Measurements from ENCODE around the gene CCRL2. TPM values are rescaled to one million over a fixed set of nuclear protein-coding genes. Genes with fewer than 3 reads are reported as not detected.
"Not testable (repeated sequence)": the region's sequence is repeated elsewhere in the genome, so short reads cannot be mapped to it uniquely, and the experiment has no call there.

CCRL2 gene
- total and polyA plus RNA-seq, 2 donors (not counting 1 experiment from before 2014, with no cell fraction given): 0.33 to 3.7 TPM

DNA sequence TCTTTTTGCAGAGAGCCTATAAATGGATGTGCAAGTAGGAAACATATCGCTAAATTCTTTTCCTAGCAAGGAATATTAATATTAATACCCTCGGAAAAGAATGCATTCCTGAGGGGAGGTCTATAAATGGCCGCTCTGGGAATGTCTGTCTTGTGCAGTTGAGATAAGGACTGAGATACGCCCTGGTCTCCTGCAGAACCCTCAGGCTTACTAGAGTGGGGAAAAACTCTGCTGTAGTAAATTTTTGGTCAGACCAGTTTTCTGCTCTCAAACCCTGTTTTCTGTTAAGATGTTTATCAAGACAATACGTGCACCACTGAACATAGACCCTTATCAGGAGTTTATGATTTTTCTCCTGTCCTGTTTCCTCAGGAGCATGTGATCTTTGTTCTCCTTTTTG, 24.8 kb downstream of the CCRL2 start:
- not testable (repeated sequence) for H3K4me3 ChIP-seq (replicated peaks in 1 of 4; ENCODE audit: control extremely low read depth in 1 of 4, insufficient read depth in 1 of 4, low read depth in 3 of 4, low read length in 4 of 4); H2AFZ ChIP-seq (ENCODE audit: low read length); H4K20me1 ChIP-seq (ENCODE audit: control insufficient read depth, extremely low read depth, insufficient read depth, low read length); H3K9ac ChIP-seq (ENCODE audit: insufficient read depth, low read length); H3K4me1 ChIP-seq (ENCODE audit: control insufficient read depth, extremely low read depth, insufficient read depth, low read length); H3K27ac ChIP-seq (ENCODE audit: insufficient read depth, low read length); H3K9me3 ChIP-seq (ENCODE audit: control insufficient read depth, insufficient read depth, low read depth, low read length); H3K27me3 ChIP-seq (ENCODE audit: control insufficient read depth, insufficient read depth, low read length); H3K4me2 ChIP-seq (ENCODE audit: extremely low read depth, insufficient read depth, low read length); H3K79me2 ChIP-seq (ENCODE audit: control insufficient read depth, insufficient read depth, low read length); H3K36me3 ChIP-seq (ENCODE audit: control insufficient read depth, insufficient read depth, low read length); DNase-seq (ENCODE audit: low read depth in 2 of 2)

DNA sequence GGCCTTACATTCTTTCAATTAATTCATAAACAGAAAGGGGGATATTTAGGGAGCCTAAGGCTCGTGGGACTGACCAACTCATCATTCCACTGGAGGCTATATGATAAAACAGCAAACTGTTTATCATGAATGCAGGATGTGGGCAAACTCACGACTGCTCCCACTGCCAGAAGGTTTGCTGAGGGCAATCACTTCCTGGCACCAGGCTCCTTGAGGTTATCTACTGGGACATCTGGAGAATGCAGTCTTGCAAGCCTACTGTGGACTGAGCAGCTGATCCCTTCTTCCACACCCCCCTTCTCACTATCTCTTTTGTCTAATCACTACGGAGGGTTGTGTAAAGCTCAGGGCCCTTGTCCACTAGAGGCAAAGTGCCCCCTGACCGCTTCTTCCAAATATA, 26.1 kb downstream of the CCRL2 start:
- not testable (repeated sequence) for H2AFZ ChIP-seq (ENCODE audit: low read length); H3K9ac ChIP-seq (ENCODE audit: insufficient read depth, low read length); DNase-seq (ENCODE audit: low read depth in 2 of 2); H3K9me3 ChIP-seq (ENCODE audit: control insufficient read depth, insufficient read depth, low read depth, low read length); H3K27me3 ChIP-seq (ENCODE audit: control insufficient read depth, insufficient read depth, low read length); H3K36me3 ChIP-seq (ENCODE audit: control insufficient read depth, insufficient read depth, low read length); H3K79me2 ChIP-seq (ENCODE audit: control insufficient read depth, insufficient read depth, low read length); H3K4me3 ChIP-seq (replicated peaks in 1 of 4; ENCODE audit: control extremely low read depth in 1 of 4, insufficient read depth in 1 of 4, low read depth in 3 of 4, low read length in 4 of 4); H3K4me1 ChIP-seq (ENCODE audit: control insufficient read depth, extremely low read depth, insufficient read depth, low read length); H3K4me2 ChIP-seq (ENCODE audit: extremely low read depth, insufficient read depth, low read length); H3K27ac ChIP-seq (ENCODE audit: insufficient read depth, low read length); H4K20me1 ChIP-seq (ENCODE audit: control insufficient read depth, extremely low read depth, insufficient read depth, low read length)

DNA sequence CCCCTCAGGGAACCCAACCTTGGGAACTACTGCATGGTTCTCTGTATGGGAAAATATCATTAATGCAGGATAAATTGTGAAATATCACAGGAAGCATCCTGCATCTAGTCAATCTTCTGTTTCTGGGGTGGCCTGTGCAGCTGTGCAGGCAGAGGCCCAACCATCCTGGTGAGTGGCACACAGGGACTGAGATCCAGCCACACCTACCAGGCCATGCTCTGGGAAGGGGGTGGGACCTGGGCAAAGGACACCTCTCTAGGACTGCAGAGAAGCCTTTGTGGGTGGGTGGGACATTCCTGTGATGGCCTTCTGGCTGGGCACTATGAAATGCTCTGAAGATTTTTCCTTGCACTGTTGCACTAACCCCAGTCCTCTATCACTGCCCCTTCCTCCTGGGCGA, 26.8 kb downstream of the CCRL2 start:
- TF ChIP-seq, protein P1, sequence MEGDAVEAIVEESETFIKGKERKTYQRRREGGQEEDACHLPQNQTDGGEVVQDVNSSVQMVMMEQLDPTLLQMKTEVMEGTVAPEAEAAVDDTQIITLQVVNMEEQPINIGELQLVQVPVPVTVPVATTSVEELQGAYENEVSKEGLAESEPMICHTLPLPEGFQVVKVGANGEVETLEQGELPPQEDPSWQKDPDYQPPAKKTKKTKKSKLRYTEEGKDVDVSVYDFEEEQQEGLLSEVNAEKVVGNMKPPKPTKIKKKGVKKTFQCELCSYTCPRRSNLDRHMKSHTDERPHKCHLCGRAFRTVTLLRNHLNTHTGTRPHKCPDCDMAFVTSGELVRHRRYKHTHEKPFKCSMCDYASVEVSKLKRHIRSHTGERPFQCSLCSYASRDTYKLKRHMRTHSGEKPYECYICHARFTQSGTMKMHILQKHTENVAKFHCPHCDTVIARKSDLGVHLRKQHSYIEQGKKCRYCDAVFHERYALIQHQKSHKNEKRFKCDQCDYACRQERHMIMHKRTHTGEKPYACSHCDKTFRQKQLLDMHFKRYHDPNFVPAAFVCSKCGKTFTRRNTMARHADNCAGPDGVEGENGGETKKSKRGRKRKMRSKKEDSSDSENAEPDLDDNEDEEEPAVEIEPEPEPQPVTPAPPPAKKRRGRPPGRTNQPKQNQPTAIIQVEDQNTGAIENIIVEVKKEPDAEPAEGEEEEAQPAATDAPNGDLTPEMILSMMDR (conservative IDR thresholded peaks at IDR 0.05 in 1 of 2, IDR thresholded peaks at IDR 0.05 in 1 of 2; ENCODE audit: low read depth in 1 of 2, low read length in 2 of 2): no peak
- TF ChIP-seq EZH2 (IDR thresholded peaks at IDR 0.05; ENCODE audit: low read length, missing control alignments): no peak
- Histone ChIP-seq H3K4me3 (replicated peaks in 1 of 4; ENCODE audit: control extremely low read depth in 1 of 4, insufficient read depth in 1 of 4, low read depth in 3 of 4, low read length in 4 of 4) (no peak overlapping the region), H4K20me1 (ENCODE audit: control insufficient read depth, extremely low read depth, insufficient read depth, low read length) (no peaks in the 10 kb centered on the region), H2AFZ (ENCODE audit: low read length) (no peak overlapping the region), H3K27ac (ENCODE audit: insufficient read depth, low read length) (no peak overlapping the region), H3K27me3 (ENCODE audit: control insufficient read depth, insufficient read depth, low read length) (no peaks in the 10 kb centered on the region), H3K9ac (ENCODE audit: insufficient read depth, low read length) (no peak overlapping the region), H3K4me1 (ENCODE audit: control insufficient read depth, extremely low read depth, insufficient read depth, low read length) (no peaks in the 10 kb centered on the region), H3K4me2 (ENCODE audit: extremely low read depth, insufficient read depth, low read length) (no peak overlapping the region), H3K36me3 (ENCODE audit: control insufficient read depth, insufficient read depth, low read length) (no peaks in the 10 kb centered on the region), H3K79me2 (ENCODE audit: control insufficient read depth, insufficient read depth, low read length) (no peaks in the 10 kb centered on the region), H3K9me3 (ENCODE audit: control insufficient read depth, insufficient read depth, low read depth, low read length) (no peaks in the 10 kb centered on the region)
- DNase-seq (ENCODE audit: low read depth in 2 of 2): no peak

DNA sequence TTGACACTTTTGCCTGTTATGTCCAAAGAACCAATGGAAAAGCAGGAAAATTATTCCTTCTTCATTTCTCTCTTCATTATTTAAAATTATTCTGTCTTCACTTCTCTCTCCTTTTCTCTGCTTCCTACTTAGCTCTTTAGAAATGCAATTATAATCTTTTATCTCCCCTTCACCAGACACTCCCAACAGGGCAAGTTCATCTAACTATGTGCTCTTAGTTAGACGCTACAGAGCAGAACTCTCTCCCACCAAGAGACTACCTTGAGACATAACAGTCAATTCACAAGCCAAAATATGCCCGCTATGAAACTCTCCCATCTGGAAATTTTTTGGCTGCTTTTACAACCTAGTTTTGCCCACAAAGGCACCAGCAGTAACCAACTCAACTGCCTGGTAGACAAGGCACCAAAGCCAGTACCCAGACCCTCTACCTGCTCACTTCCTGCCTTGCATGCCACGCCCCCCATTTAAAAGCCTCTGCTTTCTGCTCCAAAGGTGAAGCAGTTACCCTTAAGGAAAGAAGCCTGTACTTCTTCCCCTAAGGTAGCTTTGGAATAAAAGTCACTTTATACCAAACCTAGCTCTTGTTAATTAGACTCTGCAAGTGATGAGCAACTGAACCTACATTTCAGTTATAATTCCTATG, 28.1 kb downstream of the CCRL2 start:
- H3K27ac ChIP-seq (ENCODE audit: insufficient read depth, low read length): no peak overlapping the region
- no peak overlapping the region for H3K4me2 ChIP-seq (ENCODE audit: extremely low read depth, insufficient read depth, low read length)
- H3K9ac ChIP-seq (ENCODE audit: insufficient read depth, low read length): no peak overlapping the region
- H3K4me3 ChIP-seq (replicated peaks in 1 of 4; ENCODE audit: control extremely low read depth in 1 of 4, insufficient read depth in 1 of 4, low read depth in 3 of 4, low read length in 4 of 4): no peak overlapping the region
- no peaks in the 10 kb centered on the region for H3K79me2 ChIP-seq (ENCODE audit: control insufficient read depth, insufficient read depth, low read length)
- H3K36me3 ChIP-seq (ENCODE audit: control insufficient read depth, insufficient read depth, low read length): no peaks in the 10 kb centered on the region
- no peaks in the 10 kb centered on the region for H3K9me3 ChIP-seq (ENCODE audit: control insufficient read depth, insufficient read depth, low read depth, low read length)
- H3K27me3 ChIP-seq (ENCODE audit: control insufficient read depth, insufficient read depth, low read length): no peaks in the 10 kb centered on the region
- no peaks in the 10 kb centered on the region for H3K4me1 ChIP-seq (ENCODE audit: control insufficient read depth, extremely low read depth, insufficient read depth, low read length)
- no peak for DNase-seq (ENCODE audit: low read depth in 2 of 2)
- H2AFZ ChIP-seq (ENCODE audit: low read length): no peak overlapping the region
- TF ChIP-seq, protein P1 (conservative IDR thresholded peaks at IDR 0.05 in 1 of 2, IDR thresholded peaks at IDR 0.05 in 1 of 2; ENCODE audit: low read depth in 1 of 2, low read length in 2 of 2): no peak
- no peaks in the 10 kb centered on the region for H4K20me1 ChIP-seq (ENCODE audit: control insufficient read depth, extremely low read depth, insufficient read depth, low read length)
